DMS53 (cell line): ENCODE data around the gene ITGA6.

Experiments used
- DNase-seq: peaks from one replicate; lab custom pipeline; 2025; lab: John Stamatoyannopoulos, UW

Gene ITGA6

GRCh38 chr2:172440795-172441194, 13.4 kb downstream of the ITGA6 start:
- DNase-seq, result no peak

- peak; percentile 49 for DNase-seq
Observed at GRCh38 chr2:172442072-172442895, 14.9 kb downstream of the ITGA6 start.

- DNase-seq, result no peak
Observed at GRCh38 chr2:172445851-172446250, 18.5 kb downstream of the ITGA6 start.

GRCh38 chr2:172446474-172447063, 19.2 kb downstream of the ITGA6 start:
- DNase-seq, result no peak

GRCh38 chr2:172447811-172448493, 20.6 kb downstream of the ITGA6 start:
- no peak for DNase-seq

GRCh38 chr2:172448544-172449267, 21.3 kb downstream of the ITGA6 start:
- DNase-seq, result no peak

GRCh38 chr2:172449911-172450550, 22.6 kb downstream of the ITGA6 start:
- DNase-seq, result no peak

- DNase-seq, result no peak
Observed at GRCh38 chr2:172451923-172452322, 24.5 kb downstream of the ITGA6 start.

GRCh38 chr2:172452845-172453244, 25.5 kb downstream of the ITGA6 start:
- no peak for DNase-seq

GRCh38 chr2:172454404-172455120, 27.2 kb downstream of the ITGA6 start:
- no peak for DNase-seq

- peak; percentile 71 for DNase-seq
Observed at GRCh38 chr2:172455121-172455515, 27.7 kb downstream of the ITGA6 start.

- peak; percentile 23 for DNase-seq
Observed at GRCh38 chr2:172456002-172456401, 28.6 kb downstream of the ITGA6 start.

GRCh38 chr2:172457536-172457935, 30.1 kb downstream of the ITGA6 start:
- no peak for DNase-seq

GRCh38 chr2:172458561-172459124, 31.3 kb downstream of the ITGA6 start:
- DNase-seq, result no peak

GRCh38 chr2:172460780-172461201, 33.4 kb downstream of the ITGA6 start:
- DNase-seq, result no peak

GRCh38 chr2:172461591-172462372, 34.4 kb downstream of the ITGA6 start:
- DNase-seq, result peak; percentile 86

GRCh38 chr2:172462373-172462848, 35.0 kb downstream of the ITGA6 start:
- DNase-seq, result no peak

GRCh38 chr2:172462849-172463381, 35.5 kb downstream of the ITGA6 start:
- no peak for DNase-seq

- peak; percentile 14 for DNase-seq
Observed at GRCh38 chr2:172464400-172465129, 37.2 kb downstream of the ITGA6 start.
